ENCODE results near the gene HLA-B. TPM values are rescaled to one million over a fixed set of nuclear protein-coding genes. Genes with fewer than 3 reads are reported as not detected.

Gene HLA-B
- total RNA-seq, 1 experiment from 2014 or later = 124 TPM

DNA sequence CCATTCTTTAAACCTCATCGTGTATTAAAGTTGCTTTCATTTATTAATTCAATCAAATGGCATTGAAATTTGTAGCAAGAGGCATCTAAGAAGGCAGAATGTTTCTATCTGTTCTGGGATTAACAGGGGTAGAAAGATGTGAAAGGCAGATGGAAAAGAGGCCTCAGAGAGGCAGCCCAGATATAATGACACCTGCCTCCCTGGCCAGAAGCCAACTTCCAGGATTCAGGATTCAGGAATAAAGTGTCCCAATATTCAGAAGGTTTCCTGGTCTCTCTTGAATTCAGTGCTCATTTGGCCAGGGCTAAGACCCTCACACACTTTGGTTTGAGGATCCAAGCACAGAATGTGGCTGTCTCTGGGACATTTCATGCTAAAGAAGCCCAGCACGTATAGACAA, 39.9 kb downstream of the HLA-B start (continued):
- TF ChIP-seq IRF1 (CRISPR knock-in tag; IDR thresholded peaks at IDR 0.05) = no peak

GRCh38 chr6:31309641-31310040, 47.3 kb downstream of the HLA-B start:
- H3K4me3 Mint-ChIP-seq = peak overlapping the region; percentile 72
- DNase-seq (ENCODE audit: low spot score) = no peak
- H3K27me3 Mint-ChIP-seq (ENCODE audit: low read depth) = peaks cover 45% of the 10 kb centered on the region
- no peak overlapping the region for H3K27ac Mint-ChIP-seq
- H3K36me3 Mint-ChIP-seq = no peaks in the 10 kb centered on the region
- no peak for ATAC-seq
- TF ChIP-seq JAZF1 (CRISPR knock-in tag; IDR thresholded peaks at IDR 0.05) (no peak), PRDM15 (CRISPR knock-in tag; IDR thresholded peaks at IDR 0.05) (no peak)
- POLR2A ChIA-PET = no interaction called here
- no peaks in the 10 kb centered on the region for H3K4me1 Mint-ChIP-seq
- CTCF ChIA-PET = interaction anchor here (0.6 to 3.0 kb wide), 3 partner anchors 57 to 222 kb away, joined by 3 to 11 read pairs (median 5); no protein-coding TSS in a partner anchor
- H3K9me3 Mint-ChIP-seq = no peaks in the 10 kb centered on the region

- no peak for TF ChIP-seq KAT7 (CRISPR knock-in tag; IDR thresholded peaks at IDR 0.05; ENCODE audit: borderline replicate concordance)
- no peaks in the 10 kb centered on the region for H3K4me1 Mint-ChIP-seq
- POLR2A ChIA-PET = no interaction called here
- DNase-seq (ENCODE audit: low spot score) (no peak), ATAC-seq (peak; percentile 13)
- CTCF ChIA-PET = interaction anchor here (1.2 to 3.0 kb wide), 3 partner anchors 36 to 115 kb away, joined by 3 to 11 read pairs (median 5); no protein-coding TSS in a partner anchor
- no peaks in the 10 kb centered on the region for H3K9me3 Mint-ChIP-seq
- peak overlapping the region; percentile 72 for H3K4me3 Mint-ChIP-seq
- H3K27me3 Mint-ChIP-seq (ENCODE audit: low read depth) = peaks cover 45% of the 10 kb centered on the region
- no peaks in the 10 kb centered on the region for H3K36me3 Mint-ChIP-seq
- no peak overlapping the region for H3K27ac Mint-ChIP-seq
Measured at GRCh38 chr6:31308845-31309175, 48.2 kb downstream of the HLA-B start.

- TF ChIP-seq, protein P1, sequence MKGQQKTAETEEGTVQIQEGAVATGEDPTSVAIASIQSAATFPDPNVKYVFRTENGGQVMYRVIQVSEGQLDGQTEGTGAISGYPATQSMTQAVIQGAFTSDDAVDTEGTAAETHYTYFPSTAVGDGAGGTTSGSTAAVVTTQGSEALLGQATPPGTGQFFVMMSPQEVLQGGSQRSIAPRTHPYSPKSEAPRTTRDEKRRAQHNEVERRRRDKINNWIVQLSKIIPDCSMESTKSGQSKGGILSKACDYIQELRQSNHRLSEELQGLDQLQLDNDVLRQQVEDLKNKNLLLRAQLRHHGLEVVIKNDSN (CRISPR knock-in tag; IDR thresholded peaks at IDR 0.05) = peak; percentile 45; the same call in 1 of the 2 replicates
- TF ChIP-seq, protein P2, sequence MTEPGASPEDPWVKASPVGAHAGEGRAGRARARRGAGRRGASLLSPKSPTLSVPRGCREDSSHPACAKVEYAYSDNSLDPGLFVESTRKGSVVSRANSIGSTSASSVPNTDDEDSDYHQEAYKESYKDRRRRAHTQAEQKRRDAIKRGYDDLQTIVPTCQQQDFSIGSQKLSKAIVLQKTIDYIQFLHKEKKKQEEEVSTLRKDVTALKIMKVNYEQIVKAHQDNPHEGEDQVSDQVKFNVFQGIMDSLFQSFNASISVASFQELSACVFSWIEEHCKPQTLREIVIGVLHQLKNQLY (CRISPR knock-in tag; IDR thresholded peaks at IDR 0.05) = no peak
- TF ChIP-seq, protein P3, sequence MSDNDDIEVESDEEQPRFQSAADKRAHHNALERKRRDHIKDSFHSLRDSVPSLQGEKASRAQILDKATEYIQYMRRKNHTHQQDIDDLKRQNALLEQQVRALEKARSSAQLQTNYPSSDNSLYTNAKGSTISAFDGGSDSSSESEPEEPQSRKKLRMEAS (CRISPR knock-in tag; IDR thresholded peaks at IDR 0.05) = peak; percentile 85
- TF ChIP-seq USF2 (CRISPR knock-in tag; IDR thresholded peaks at IDR 0.05) = peak; percentile 53; the same call in 1 of the 2 replicates
- peak; percentile 65 for TF ChIP-seq NFYB (CRISPR knock-in tag; conservative IDR thresholded peaks at IDR 0.05; ENCODE audit: low read depth)
- TF ChIP-seq SP1 (CRISPR knock-in tag; conservative IDR thresholded peaks at IDR 0.05) = peak; percentile 63
- peak; percentile 97 for ATAC-seq
- Mint-ChIP-seq H3K27ac (no peak overlapping the region), H3K9me3 (no peaks in the 10 kb centered on the region), H3K36me3 (no peaks in the 10 kb centered on the region), H3K4me1 (no peaks in the 10 kb centered on the region), H3K27me3 (ENCODE audit: low read depth) (peaks cover 50% of the 10 kb centered on the region), H3K4me3 (peak overlapping the region; percentile 72)
- ChIA-PET CTCF (interaction anchor here (0.9 to 3.0 kb wide), 6 partner anchors 37 to 221 kb away, joined by 3 to 11 read pairs (median 3); no protein-coding TSS in a partner anchor), POLR2A (no interaction called here)
- peak; percentile 88 for DNase-seq (ENCODE audit: low spot score)
Measured at GRCh38 chr6:31308050-31308844, 48.7 kb downstream of the HLA-B start.
